ENCODE measurements around the gene ZNF521.

ZNF521 gene

DNA sequence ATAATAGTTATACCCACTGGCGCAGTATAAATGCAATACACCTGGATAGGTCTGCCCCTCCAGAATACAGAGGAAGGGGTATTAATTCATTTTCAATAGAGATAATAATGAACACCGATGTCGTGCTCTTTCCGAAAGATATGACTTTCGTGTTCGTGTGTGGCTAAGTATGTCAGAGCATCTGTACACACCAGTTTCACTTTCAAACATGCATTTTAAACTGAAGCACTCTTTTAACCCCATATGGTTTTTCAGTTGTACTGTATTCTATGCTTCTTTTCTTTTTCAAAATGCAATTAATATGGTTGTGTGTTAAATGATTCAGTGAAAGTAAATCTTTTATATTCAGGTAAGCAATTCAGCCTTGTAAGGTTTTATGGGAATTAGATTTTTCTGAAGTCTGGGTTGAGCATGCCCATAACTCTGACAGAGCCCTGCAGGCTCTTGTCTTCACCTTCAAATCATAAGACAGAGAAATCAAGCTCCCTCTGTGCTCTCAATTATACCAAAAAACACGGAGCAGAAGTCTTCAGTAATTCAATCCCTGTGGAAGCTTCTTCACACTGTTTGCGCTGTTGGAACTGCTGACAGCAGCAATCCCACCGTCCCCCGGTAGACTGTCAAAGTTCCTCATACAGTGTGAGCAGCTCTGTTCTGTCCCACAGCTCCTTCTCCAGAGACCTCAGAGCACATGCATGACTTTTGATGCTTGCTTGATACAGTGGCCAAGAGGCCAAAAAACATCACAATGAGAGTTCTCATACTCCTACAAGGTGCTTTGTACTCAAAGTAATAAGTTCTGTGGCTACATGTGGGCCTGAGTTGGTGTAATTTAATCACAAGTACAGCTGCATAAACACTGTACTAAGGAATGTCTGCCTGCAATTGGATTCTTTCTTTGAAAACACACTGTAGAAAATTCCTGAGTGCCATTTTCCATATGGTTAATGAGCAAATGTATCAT lies 186.8 kb downstream of the ZNF521 start:
- no peak for DNase-seq

DNA sequence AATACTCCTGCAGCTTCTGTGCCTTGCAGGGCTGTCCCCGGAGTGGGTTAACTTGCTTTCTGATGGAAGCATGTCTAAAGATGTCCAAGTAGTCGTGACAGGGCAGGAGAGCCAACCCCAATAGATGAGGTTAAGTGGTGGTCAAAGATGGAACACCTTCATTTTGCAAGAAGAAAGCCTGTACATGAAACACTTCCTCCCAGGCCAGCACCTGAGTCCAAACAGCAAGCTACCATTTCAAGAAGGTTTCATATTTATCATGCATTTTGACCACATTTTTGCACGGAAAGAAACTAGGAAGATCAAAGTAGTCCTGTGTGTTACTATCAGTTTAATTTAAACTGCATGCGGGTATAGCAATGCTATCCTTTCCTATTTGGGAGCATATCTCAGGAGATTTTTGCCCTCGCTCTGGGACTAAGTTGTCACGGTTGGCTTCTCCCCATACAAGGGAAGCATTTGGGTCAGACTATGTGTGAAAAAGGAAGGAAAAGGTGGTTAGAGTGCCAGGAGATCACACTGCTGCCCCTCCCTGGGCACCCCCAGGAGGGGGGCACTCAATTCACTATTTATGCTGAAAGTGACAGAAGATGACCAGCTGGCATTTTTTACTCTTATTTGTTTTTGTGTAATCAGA lies 187.6 kb downstream of the ZNF521 start:
- DNase-seq, result no peak

DNA sequence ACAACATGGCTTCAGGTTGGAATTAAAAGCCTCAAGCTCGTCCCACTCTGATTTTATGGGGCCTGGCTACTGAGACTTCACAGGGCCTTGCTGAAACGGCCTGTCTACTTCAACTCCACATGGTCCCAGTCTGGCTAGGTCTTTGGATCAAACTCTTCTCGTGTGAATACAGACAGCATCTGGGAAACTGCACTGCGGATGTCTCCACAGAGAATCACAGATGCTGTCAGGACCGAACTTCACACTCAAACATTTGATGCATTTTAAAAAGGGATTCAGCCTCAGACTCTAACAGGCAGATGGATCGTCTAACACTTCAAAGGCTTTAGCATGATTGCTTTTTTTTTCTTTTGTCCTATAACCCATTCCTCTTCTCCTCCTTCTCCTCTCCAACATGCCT lies 198.5 kb downstream of the ZNF521 start:
- no peak for DNase-seq

DNA sequence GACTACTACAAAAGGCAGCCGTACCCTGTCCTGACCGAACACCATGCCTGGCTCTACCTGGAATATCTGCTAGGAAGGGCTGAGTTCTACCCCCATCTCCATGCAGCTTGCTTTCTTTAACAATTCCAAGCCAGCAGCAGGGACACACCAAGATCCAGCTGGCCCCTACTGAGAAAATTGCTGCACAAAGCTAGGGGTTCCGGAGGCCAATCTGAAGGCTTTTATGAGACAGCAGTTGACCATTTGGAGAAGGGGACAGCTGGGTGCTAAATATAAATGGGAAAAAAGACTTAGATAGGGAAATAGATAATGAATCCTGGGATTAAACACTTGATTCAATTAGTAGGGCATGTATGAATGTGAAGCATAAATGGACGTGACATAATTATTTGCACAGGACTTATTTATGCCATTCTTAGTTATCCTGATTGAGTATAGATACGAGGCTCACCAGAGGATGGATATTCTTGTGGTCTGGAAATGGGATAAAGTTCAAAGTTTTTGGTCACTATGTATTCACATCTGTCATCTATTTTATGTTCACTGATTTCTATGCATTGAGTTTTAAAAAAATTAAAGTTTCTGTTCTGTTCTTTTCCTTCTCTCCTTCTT lies 204.0 kb downstream of the ZNF521 start:
- no peak for DNase-seq

DNA sequence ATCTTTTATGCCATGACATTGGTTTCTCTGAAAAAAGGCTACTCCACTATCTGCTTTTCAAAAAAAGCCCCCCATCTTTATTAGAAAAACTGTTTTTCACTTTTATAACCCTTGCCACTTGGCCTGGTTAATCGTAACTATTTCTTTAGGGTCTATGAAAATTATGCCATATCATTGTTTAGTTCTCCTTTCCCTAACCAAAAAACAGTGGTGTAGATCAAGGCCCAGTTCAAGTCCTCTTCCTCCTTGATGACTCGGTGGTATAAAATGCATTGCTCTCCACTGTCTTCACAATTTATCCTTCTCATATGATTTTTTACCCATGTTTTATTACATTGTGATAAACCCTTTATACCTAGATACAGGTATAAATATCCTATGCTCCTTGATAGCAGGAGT lies 205.5 kb downstream of the ZNF521 start:
- no peak for DNase-seq

DNA sequence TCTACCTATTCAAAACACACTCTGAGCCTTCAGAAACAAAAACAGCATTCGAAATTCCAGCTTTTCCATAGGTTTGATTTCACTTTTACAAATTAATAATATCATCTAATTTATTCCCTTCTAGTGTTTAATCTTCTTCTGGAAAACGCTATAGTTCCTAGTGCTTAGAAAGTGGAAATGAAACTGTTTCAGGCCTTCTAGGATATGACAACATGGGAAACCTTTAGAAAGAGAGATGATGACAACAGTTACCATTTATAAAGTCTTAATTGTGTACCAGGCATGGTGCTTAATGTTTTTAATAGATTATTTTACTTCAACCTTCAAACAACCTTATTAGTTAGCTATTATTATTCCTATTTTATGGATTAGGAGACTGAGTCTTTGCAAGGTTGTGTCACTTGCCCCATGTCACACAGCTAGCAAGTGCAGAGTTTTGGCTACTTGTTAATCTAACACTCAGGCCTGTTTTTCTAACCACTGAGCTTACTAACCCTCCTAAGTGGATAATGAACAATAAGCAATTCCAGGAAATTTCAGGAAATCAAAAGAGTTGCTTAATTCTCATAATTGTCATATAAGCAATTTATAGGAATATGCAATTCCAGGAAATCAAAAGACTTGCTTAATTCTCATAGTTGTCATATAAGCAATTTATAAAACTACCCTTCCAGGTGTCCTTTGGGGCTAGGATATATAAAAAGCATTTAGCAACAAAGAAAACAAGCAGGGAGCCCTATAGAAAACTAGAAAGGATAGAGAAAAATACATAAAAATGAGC lies 206.0 kb downstream of the ZNF521 start:
- no peak for DNase-seq

DNA sequence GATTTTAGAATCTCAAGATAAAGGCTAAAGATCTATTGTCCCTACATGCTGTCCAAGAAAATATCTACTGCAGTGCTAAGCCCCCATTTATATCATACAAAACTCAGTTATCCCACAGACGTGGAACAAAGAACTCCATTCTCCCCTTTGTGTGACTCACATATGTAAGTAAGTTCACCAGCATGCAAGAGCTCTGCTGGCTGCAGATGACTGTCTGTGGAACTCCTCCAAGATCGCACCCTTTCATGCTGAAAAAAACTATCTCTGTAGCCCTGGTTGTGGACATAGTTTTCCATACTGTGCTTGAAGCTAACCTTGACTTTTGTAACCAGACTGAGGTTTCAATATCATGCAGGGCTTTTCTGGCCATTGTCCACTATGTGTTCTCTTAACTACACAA lies 207.1 kb downstream of the ZNF521 start:
- no peak for DNase-seq

DNA sequence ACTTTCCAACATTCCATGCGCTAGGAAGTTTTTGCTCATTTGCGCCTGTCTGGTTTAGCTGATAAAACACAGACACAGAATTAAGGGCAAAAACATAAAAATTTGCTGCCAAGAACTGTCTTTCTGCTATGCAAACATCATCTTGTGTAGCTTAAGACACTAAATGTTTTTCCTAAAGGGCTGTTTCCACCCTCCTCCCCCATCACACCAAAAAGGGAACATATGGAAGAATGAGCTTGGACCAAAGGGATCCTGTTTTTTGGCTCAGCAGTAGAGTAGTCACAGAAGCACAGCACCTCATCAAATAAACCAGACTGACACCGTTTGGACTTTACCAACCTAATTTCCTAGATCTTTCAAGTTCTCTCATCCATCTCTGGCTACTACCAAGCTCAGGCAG lies 210.1 kb downstream of the ZNF521 start:
- no peak for DNase-seq

DNA sequence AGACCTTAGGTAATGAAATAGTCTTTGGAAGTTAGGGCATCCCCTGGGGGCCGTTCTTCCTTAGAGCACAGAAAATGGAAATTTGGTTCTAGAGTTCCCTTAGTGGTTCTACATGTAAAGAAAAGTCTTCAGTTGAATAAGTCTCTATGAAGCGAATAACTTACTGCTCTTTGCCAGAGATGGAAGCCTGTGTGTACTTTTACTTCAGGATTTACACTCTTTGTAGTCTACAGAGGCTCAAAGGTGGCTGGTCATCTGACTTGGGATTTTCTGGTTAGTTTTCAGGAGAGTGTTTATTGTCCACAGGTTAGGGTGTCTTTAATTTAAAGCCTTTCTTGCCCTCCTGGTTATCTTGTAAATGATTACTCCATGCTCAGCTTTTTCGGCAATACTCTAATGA lies 210.6 kb downstream of the ZNF521 start:
- no peak for DNase-seq

DNA sequence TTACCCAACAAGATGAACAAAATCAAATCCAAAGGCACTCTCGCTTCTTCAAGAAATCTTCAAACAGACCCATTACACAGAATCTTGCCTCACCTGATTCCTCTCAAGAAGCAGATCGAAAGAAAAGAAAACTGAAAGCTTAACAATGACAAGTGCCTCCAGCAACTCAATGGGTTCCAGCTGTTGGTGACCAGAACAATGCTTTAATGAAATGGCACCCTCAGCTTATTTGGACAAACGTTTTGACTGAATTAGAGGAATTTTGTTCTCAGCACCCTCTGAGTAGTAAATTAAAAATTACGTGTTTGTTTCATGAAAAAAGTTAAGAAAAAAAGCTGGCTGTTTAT lies 211.0 kb downstream of the ZNF521 start:
- DNase-seq, result no peak

DNA sequence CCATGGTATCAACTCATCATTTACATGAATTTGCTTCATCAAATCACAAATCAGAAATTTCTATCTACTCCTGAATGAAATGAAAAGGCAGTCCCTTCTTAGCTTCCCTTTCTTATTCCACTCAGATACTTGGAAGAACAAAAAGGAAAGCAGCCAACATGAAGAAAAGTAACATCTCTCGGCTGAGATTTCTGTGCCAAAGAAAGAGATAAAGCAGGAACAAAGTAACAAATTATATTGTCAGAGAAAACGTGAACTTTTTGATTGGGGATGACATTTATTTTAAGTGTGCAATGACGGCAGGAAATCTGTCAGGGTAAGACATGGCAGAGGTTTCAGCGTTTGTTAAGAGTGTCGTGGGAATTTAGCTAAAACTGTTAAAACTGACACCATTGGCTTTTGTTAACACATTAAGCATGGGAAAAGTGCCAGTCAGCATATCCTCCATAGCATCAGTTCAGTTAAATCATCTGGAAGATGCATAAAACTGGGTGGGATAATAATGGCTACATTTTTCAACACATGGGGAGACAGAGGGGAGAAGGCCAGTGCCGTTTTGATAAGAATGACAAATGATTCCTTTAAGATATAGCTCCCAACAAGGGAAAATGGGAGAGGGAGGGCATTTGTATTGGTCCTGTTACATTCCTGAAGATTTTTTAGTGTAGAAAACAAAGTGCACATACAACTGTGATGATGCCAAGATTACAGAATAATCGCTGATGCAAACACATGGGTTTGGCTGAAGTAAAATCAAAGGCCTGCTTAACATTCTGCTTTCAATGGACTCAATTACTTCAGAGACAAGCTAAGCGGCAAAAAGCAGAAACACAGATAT lies 211.6 kb downstream of the ZNF521 start:
- no peak for DNase-seq

DNA sequence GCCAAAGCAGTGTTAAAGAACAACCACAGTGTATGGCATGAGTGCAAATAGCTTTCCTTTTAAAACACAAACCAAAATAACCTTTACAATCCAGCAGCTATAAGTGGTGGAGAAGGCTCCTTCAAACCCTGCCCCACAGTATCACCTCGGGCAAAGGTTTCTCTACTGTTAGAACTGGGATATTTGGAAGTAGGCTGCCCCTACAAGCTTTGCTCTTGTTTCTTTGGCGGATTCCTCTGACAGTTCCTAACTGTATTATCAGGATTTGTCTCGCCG lies 214.8 kb downstream of the ZNF521 start:
- DNase-seq, result no peak

DNA sequence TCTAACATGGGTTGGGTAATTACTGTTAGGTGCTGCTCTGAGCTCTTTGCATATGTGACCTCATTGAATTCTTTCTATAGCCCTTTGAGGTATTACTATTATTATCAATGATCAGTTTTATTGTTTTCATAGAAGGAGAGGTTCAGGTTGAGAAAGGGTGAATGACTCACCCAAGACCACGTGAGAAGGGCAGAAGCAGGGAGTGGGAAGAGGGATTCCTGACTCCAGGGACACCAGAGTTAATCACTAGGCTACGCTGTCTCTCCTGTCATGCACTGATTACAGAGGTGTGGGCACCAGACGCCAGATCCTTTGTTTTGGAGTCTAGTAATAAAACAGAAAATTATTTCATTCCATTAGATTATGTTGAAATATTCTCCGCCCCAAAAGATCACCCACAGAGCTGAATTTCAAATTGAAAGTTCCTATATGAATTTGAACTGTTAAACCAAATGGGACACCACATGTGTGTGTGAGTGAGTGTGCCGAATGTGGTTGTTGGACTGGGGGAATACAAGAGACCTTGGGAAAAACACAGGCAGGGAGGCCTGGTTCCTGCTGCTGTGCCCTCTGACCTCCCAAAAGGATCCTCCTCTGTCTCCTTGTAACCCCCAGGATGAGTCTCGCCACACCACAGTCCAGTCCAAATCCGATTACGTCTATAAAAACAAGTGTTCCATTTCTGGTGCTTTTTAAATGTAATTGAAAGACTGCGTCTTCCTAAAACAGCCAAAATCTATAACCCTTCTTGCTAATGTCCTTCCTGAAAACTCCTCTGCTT lies 215.4 kb downstream of the ZNF521 start:
- DNase-seq, result no peak

DNA sequence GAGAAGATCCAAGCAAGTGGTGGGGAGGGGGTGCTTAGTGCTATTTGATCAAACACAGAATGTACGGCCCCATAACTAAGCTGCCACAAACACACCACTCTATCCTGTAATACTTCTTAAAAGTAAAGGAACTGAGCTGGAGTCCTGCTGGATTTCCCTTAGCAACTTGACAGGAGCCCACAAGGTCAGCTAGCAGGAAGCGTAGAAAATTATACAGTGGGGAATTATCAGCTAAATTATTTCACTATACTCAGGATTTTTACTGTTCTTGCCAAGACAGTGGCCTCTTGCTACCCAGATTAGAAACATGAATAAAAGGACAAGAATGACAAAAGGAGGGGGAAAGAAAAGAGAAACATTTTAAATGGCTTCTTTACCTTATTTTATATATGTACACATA lies 217.1 kb downstream of the ZNF521 start:
- DNase-seq, result no peak

DNA sequence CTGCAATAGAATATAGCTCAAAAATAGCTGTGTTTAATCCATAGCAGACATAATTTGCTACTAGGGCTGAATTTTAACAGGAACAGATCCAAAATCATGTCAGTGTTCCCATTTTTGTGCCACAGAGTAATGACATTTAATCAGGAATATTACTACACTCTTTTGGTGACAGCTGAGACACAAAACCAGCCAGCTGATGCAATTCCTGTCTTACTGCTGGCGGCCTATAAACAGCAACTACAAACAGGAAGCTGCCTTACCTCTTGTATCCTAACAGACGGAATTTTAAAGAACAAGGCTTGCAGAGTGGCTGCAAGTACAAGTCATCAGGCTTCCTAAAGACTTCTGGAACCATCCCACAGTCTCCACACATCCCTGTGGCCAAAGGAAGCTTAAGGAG lies 218.1 kb downstream of the ZNF521 start:
- no peak for DNase-seq

DNA sequence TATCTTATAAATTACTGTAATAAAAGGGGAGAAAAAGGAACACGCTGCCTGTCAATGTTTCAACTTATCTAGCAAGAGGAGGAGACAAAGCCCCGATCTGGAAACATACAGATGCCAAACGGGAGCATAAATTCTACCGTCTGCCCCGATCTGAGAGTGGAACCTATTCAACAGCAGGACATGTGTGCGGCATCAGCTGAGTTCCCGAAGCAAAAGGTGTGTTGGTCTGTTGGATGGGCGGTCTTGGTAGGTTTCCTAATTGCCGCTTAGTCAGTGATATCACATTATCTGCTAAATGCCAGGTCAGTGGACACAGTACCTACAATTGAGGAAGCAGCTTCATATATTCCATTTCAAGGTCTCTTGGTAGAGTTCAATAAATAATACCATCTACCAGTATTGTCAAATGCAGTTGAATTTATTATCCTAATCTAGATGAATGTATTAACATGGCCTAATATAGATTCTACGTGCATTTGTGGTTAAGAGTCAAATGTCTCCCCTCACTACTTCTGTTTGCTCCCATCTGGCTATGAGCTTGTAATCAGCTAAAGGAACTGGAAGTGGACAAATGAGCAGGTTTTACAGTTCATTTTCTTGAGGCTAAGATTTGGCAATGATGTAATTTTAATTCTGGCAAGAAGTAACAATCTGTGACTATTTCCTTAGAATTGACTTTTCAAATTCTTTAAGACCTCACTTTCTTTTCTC lies 219.0 kb downstream of the ZNF521 start:
- DNase-seq, result no peak

DNA sequence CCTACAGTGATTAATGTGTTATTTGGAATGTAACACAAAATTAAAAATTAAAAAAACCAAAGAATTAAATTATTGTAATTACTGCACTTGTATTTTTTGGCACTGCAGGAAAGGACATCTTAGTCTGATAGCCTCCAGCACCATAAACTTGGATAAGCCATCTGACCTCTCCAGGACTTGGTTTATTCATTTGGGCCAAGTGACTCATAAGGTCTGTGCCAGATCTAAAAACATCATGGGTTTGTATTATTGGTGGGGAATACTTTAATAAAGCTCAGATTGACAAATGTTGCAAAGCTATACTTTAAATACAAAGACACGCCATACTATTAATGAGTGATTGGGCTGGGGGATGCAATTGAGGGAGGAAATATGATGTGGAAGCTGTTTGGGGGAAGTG lies 225.2 kb downstream of the ZNF521 start:
- DNase-seq, result no peak

DNA sequence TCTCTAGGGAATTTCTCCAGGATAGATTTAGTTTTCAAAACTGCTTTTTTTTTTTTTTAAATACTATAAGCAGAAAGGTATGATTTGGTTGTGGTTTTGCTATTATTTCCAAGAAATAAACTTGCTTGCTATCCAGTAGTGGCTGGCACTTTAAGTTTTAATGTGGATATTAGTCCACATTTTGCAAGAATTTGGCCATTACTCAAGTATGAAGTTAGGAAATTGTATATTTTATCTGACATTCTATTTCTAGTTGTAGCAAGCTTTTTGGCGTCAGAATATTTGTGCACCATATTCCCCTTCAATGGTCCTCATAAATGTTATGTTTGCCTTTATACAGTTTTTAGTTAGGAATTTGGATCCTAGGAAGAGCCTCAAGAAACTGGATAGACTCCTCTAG lies 226.3 kb downstream of the ZNF521 start:
- no peak for DNase-seq

DNA sequence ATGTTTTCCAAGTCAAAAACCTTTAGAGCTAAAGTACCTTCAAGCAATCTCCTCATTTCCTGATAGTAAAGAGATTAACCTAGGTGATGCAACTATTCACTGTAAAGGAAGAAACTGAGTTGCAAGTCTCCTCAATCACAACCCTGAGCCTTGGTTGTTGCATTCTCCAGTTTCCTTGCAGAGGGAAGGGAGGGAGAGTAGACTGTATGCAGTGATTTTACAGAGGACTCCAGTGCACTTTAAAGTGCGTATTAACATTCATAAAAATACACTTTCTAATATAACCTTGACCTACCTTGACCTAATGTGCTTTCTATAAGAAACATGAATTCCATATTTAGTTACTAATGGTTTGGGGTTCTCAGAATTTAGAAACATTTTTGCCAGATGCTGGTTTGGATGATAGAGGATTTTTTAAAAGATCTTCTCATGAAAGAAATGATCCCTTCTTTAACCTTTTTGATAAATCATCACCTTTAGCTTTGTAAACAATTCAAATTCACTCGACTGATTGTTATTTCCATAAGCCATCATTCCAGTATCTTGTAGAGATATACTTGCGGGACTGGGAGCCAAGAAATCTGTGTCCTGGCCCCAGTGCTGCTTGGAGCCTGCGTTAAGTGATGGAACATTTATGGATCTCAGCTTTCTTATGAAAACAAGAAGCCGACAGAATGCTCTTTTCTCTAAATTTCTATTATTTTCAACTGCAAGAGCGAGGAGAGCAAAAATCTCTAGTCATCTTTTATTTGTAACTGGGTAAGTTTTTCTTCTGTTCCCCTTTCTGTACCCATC lies 228.3 kb downstream of the ZNF521 start:
- no peak for DNase-seq

DNA sequence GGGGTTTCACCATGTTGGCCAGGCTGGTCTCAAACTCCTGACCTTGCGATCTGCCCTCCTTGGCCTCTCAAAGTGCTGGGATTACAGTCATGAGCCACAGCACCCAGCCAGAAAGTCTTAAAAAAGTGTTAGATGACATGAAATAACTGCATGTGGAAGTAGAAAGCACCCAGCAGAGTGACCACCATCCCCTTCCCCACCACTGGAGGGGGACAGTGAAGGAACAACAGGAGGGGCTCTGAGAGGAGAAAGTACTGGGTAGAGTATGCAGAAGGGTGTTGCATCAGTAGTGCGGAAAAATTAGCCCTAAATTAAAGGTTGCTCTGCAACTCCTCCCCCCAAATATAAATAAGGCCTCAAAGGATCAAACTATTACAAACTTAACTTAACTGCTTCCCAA lies 230.5 kb downstream of the ZNF521 start:
- DNase-seq, result no peak
